ENCODE results near the gene COL17A1.

Gene COL17A1

GRCh38 chr10:104053201-104053600, 32.5 kb downstream of the COL17A1 start:
- DNase-seq (ENCODE audit: low spot score) = no peak

- DNase-seq (ENCODE audit: low spot score) = no peak
These were observed 33.2 kb downstream of the COL17A1 start for GRCh38 chr10:104052431-104052830.

- DNase-seq (ENCODE audit: low spot score) = no peak
These were observed 36.0 kb downstream of the COL17A1 start for GRCh38 chr10:104049504-104050250.

GRCh38 chr10:104046651-104047050, 39.0 kb downstream of the COL17A1 start:
- no peak for DNase-seq (ENCODE audit: low spot score)

- DNase-seq (ENCODE audit: low spot score) = no peak
These were observed 40.3 kb downstream of the COL17A1 start for GRCh38 chr10:104045151-104046089.

GRCh38 chr10:104043854-104044253, 41.8 kb downstream of the COL17A1 start:
- no peak for DNase-seq (ENCODE audit: low spot score)

- DNase-seq (ENCODE audit: low spot score) = no peak
These were observed 42.4 kb downstream of the COL17A1 start for GRCh38 chr10:104043185-104043830.

GRCh38 chr10:104041891-104042535, 43.7 kb downstream of the COL17A1 start:
- no peak for DNase-seq (ENCODE audit: low spot score)

- no peak for DNase-seq (ENCODE audit: low spot score)
These were observed 44.6 kb downstream of the COL17A1 start for GRCh38 chr10:104040862-104041789.

- DNase-seq (ENCODE audit: low spot score) = no peak
These were observed 45.3 kb downstream of the COL17A1 start for GRCh38 chr10:104040382-104040781.

GRCh38 chr10:104038958-104039752, 46.5 kb downstream of the COL17A1 start:
- DNase-seq (ENCODE audit: low spot score) = no peak

- DNase-seq (ENCODE audit: low spot score) = no peak
These were observed 47.1 kb downstream of the COL17A1 start for GRCh38 chr10:104038537-104038936.

- no peak for DNase-seq (ENCODE audit: low spot score)
These were observed 48.3 kb downstream of the COL17A1 start for GRCh38 chr10:104037261-104037951.

GRCh38 chr10:104036518-104037260, 49.0 kb downstream of the COL17A1 start:
- no peak for DNase-seq (ENCODE audit: low spot score)

- no peak for DNase-seq (ENCODE audit: low spot score)
These were observed 49.7 kb downstream of the COL17A1 start for GRCh38 chr10:104036069-104036384.

- no peak for DNase-seq (ENCODE audit: low spot score)
These were observed 50.2 kb downstream of the COL17A1 start for GRCh38 chr10:104035194-104036068.

- no peak for DNase-seq (ENCODE audit: low spot score)
These were observed 51.1 kb downstream of the COL17A1 start for GRCh38 chr10:104034401-104035193.
